ENCODE data around the gene SENP6.

- TF ChIP-seq CTCF (IDR thresholded peaks at IDR 0.05) (no peak), POLR2A (IDR thresholded peaks at IDR 0.05) (no peak)
Observed at GRCh38 chr6:75752365-75752764, 150.7 kb downstream of the SENP6 start.
